Stimulated activated CD8-positive, alpha-beta memory T cell treated with anti-CD3 and anti-CD28 coated beads, Interleukin-7, amount 100 ng/mL, for 48 hours (primary cell): Measurements from ENCODE around the gene CAB39.

Source experiments
- DNase-seq, 2 donors: peaks; one replicate each; pipeline ENCODE4 v3.0.0-alpha.2; 2020; ENCODE audit warnings: low read depth in 1 of 2; ENCODE audit errors: extremely low read depth in 1 of 2

Gene CAB39

GRCh38 chr2:230849633-230850357 lies 137.2 kb downstream of the CAB39 start:
- peak; percentile 49 to 58 for DNase-seq

- DNase-seq: no peak
Measured at GRCh38 chr2:230850358-230850658, 137.7 kb downstream of the CAB39 start.

GRCh38 chr2:230852113-230852512 lies 139.5 kb downstream of the CAB39 start:
- DNase-seq: no peak

GRCh38 chr2:230861552-230862255 lies 149.1 kb downstream of the CAB39 start:
- no peak for DNase-seq

GRCh38 chr2:230862292-230862691 lies 149.7 kb downstream of the CAB39 start:
- no peak for DNase-seq

GRCh38 chr2:230863031-230863430 lies 150.4 kb downstream of the CAB39 start:
- no peak for DNase-seq

GRCh38 chr2:230863442-230864121 lies 150.9 kb downstream of the CAB39 start:
- no peak for DNase-seq

GRCh38 chr2:230864122-230864604 lies 151.5 kb downstream of the CAB39 start:
- DNase-seq: no peak

- DNase-seq: peak; percentile 48 to 52
Measured at GRCh38 chr2:230864605-230865306, 152.1 kb downstream of the CAB39 start, which contains the start of gene ITM2C. Gene ITM2C (plus strand): TSS chr2:230864942. CDS start chr2:230865026, 84 bp downstream.

- DNase-seq: no peak
Measured at GRCh38 chr2:230865307-230865765, 152.7 kb downstream of the CAB39 start.

- DNase-seq: no peak
Measured at GRCh38 chr2:230865766-230866755, 153.4 kb downstream of the CAB39 start.

- DNase-seq: no peak
Measured at GRCh38 chr2:230866756-230867523, 154.3 kb downstream of the CAB39 start.

- no peak for DNase-seq
Measured at GRCh38 chr2:230868161-230868946, 155.7 kb downstream of the CAB39 start.

GRCh38 chr2:230868947-230869913 lies 156.6 kb downstream of the CAB39 start:
- no peak for DNase-seq

GRCh38 chr2:230869914-230870543 lies 157.4 kb downstream of the CAB39 start:
- no peak for DNase-seq
